H54 (cell line): ENCODE results near the gene ARL3.
"Not testable (repeated sequence)": the region's sequence is repeated elsewhere in the genome, so short reads cannot be mapped to it uniquely, and the experiment has no call there.

Experiments used
- DNase-seq: peaks from one replicate; pipeline ENCODE4 v3.0.0; 2011; ENCODE audit warnings: low spot score, mixed read lengths; ENCODE audit not compliant: insufficient read length
- FAIRE-seq: peaks from 3 replicates; lab custom pipeline; 2011; peaks lifted over from hg19 to GRCh38; lab: Jason Lieb, UNC
- POLR2A ChIP-seq: IDR thresholded peaks from 2 replicates; pipeline ENCODE4 v1.6.1; 2011; ENCODE audit warnings: low read depth, mild to moderate bottlenecking, low read length

ARL3 gene, protein sequence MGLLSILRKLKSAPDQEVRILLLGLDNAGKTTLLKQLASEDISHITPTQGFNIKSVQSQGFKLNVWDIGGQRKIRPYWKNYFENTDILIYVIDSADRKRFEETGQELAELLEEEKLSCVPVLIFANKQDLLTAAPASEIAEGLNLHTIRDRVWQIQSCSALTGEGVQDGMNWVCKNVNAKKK

DNA sequence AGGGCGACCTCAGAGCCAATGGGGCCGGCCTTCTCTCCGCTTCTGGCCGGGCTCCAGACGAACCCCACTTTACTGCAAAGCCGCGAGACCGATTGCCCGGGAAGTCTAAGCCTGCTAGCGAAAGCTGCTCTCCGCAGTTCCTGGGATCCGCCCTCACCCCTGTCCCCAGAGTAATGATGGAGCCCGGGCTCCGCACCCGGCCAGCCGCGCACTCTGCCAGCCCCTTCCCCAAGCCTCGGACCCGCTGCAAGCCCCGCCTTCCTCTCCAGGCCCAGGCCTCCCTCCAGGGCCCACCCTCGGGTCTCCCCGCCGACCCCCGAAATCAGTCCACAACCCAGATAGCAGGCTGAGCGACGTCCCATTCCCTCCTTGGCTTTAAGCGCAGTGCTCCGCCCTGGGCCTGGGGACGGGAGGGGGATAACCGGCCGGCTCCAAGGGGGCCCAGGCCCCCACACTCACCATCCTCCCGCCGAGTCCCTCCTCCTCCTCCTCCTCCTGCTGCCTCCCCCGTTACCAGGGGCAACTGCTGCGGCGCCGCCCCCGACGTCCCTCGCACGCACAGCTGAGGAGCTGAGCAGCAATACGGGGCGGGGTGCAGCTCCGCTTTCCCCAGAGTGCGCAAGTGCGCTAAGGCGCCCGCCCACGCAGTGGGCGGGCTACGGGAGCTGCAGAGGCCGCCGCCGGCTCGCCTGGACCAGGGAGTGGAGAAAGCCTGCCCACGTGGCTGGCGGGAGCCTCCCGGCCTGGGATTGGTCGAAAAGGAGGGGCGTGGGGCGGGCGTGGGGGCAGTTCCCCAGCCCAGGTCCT, at the start of gene ARL3:
Gene ARL3 (minus strand): TSS at position 584 of the 807 bp plus-strand sequence. CDS start 122 bp downstream, at position 462.
- peak; percentile 46 for TF ChIP-seq POLR2A
- FAIRE-seq (peak; percentile 6), DNase-seq (peak; percentile 93)

DNA sequence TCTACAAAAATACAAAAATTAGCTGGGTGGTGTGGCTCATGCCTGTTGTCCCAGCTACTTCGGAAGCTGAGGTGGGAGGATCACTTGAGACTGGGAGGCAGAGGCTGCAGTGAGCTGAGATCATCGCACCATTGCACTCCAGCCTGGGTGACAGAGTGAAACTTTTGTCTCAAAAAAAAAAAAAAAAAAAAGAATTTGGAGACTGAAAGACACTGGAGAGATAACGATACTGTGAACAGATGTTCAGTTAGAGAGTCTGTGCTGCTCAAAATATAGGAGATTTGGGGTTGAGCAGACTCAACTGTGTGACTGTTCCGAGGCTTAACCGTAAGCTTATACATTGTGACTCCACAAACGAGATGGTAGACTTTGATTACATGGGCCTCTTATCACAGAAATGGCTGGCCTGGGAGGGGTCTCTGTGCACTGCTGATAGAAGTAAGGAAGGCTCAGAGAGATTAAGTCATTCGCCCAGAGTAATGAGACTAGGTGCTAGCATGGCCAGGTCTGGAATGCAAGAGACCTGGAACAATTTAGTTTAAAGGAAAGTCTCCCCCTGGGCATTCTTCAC, 48.9 kb upstream of the ARL3 start:
- no peak for FAIRE-seq
- no peak for DNase-seq
- TF ChIP-seq POLR2A, result no peak

DNA sequence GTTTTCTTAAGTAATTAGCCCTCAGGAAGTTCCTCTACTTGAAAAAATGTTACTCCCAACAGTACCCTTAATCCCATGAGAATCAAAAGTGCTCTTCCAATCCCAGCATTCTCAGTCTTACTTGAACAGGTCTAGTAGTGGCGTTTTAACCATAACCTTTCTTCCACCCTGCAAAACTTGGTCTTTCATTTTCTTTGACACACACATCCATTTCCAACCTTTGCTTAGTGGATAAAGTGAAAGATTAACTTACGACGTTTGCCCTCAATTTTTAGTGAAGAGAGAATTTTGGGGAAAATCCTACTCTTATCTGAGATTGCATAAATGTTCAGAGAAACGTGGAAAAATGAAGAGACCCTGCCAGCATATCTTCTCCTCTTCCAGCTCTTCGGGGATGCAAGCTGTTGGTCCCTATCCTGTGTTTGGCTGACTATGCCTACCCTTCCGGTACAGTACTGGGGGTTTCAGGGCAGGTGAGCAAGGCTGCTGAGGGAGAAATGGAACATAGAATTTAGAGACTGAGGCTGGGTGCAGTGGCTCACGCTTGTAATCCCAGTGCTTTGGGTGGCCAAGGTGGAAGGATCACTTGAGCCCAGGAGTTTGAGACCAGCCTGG, 48.3 kb upstream of the ARL3 start:
- no peak for FAIRE-seq
- DNase-seq, result no peak

DNA sequence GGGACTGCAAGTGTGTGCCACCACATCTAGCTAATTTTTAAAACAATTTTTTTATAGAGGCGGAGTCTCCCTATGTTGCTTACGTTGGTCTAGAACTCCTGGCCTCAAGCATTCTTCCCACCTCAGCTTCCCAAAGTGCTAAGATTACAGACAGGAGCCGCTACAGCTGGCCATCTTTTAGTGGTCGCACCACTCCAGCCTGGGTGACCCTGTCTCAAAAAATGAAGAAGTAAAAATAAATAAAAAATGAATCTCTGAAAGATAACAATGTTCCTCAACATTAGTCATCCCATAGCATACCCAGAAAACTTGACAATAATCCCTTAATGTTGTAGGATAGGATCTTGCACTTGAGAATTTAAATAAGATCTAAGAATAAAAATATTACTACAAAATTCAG, 47.8 kb upstream of the ARL3 start:
- TF ChIP-seq POLR2A, result no peak
- FAIRE-seq, result no peak
- no peak for DNase-seq

More for the DNA sequence above, 48.3 kb upstream of the ARL3 start:
- TF ChIP-seq POLR2A, result no peak

DNA sequence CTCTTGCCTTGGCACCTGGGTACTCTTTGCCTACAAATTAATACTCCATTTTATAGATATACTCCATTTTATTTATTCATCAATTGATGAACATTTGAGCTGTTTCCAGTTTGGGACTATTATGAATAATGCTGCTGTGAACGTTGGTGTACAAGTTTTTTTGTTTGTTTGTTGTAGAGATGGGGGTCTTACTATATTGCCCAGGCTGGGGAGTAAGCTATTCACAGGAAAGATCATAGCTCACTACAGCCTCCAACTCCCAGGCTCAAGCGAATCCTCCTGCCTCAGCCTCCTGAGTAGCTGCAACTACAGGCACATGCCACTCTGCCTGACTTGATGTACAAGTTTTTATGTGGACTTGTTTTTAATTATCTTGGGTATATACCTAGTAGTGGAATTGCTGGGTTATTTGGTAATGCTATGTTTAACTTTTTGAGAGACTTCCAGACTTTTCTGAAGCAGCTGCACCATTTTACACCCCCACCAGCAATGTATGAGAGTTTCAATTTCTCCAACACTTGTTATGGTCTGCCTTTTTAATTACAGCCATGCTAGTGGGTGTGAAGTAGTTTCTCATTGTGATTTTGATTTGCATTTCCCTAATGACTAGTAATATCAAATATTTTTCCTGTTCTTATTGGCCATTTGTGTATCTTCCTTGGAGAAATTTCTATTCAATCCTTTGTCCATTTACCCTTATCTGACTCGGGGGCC, 45.5 kb upstream of the ARL3 start:
- TF ChIP-seq POLR2A, result no peak
- FAIRE-seq, result no peak
- DNase-seq, result no peak

DNA sequence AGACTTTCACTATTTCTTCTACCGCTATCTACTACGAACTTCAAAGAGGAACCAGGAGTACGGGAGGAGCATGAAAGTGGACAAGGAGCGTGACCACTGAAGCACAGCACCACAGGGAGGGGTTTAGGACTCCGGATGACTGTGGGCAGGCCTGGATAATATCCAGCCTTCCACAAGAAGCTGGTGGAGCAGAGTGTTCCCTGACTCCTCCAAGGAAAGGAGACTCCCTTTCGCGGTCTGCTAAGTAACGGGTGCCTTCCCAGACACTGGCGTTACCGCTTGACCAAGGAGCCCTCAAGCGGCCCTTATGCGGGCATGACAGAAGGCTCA, 44.7 kb upstream of the ARL3 start:
- not testable (repeated sequence) for FAIRE-seq, DNase-seq

DNA sequence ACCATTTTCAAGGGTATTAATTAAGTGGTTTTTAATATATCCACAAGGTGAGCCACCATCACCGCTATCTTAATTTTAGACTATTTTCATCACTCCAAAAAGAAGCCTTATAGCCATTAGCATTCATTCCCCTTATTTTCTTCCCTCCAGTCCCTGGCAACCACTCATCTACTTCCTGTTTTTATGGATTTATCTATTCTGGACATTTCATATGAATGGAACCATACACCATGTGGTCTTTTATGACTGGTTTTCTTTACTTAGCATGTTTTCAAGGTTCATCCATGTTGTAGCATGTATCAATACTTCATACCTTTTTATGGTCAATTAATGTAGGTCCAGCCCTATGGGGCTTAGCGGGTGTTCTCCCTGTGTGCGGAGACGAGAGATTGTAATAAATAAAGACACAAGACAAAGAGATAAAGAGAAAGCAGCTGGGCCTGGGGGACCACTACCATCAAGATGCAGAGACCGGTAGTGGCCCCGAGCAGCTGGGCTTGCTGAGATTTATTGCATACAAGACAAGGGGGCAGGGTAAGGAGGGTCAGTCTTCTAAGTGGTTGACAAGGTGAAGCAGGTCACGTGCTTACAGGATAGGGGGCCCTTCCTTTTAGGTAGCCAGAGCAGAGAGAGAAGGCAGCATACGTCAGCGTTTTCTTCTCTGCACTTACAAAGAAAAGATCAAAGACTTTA, 44.2 kb upstream of the ARL3 start:
- no peak for DNase-seq
- no peak for TF ChIP-seq POLR2A
- no peak for FAIRE-seq

DNA sequence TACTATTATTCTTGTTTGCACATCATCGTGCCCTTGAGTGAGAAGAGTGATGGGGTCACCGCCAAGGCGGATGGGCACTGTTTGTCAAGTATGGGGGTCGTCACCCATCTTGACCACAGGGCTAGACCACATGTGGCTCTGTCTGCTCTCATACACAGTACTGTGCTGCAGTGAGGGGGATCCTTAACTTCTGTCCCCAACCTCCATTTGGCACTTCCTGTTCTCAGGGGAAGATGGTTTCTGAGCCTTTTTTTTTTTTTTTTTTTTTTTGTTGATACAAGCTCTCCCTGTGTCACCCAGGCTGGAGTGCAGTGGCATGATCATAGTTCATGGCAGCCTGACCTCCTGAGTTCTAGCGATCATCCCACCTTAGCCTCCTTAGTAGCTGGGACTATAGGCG, 43.1 kb upstream of the ARL3 start:
- TF ChIP-seq POLR2A, result no peak
- FAIRE-seq (no peak), DNase-seq (no peak)

DNA sequence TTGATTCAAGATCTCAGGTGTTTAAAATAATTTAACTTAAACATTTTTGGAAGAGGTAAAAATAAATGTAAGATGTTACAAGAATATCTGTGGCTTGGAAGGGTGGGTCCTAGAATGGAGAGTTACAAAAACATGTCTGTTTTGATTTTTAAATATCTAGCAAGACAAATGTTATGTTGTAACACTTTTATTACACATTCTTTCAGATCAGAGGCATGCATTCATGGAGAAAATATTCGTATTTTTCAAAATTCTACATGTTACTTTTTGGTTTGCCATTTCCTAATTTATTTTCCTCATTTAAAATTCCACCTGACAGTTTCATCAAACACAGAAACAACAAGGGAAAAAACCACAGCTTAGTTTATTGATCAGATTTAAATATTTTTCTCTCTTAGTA, 39.5 kb upstream of the ARL3 start:
- DNase-seq (no peak), FAIRE-seq (no peak)

DNA sequence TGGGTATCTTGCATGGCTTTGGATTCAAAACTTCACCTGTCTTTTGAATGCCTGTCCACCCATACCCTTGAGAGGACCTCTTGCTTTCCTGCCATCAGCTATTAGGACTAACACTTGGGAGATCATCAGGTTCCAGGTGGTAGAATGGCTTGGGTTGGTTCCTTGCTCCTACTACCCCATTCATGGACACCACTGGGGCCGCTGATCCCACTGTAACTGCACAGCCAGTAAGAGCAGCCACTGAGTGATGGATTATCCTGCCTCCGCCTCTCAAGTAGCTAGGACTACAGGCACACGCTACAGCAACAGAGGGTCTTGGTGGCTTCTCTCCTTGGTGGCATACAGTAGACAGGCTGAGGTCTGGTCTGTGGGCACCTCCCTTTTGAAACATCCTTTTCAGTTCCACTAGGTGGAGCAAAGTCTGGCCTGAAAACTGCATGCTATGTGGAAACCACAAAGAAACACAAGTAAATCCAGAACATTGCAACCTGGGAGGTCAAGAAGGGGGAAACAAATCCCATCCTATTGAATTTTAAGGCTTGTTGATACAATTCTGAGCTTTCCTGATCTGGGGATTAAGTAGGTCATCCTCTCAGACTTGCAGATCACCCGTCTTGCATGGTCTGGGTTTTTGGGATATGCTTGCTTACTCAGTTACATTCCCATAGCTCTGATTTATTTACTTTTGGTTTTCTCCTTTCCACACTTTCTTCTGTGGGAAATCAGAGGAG, 38.9 kb upstream of the ARL3 start:
- DNase-seq (no peak), FAIRE-seq (no peak)
- no peak for TF ChIP-seq POLR2A

More for the DNA sequence above, 39.5 kb upstream of the ARL3 start:
- TF ChIP-seq POLR2A, result no peak

DNA sequence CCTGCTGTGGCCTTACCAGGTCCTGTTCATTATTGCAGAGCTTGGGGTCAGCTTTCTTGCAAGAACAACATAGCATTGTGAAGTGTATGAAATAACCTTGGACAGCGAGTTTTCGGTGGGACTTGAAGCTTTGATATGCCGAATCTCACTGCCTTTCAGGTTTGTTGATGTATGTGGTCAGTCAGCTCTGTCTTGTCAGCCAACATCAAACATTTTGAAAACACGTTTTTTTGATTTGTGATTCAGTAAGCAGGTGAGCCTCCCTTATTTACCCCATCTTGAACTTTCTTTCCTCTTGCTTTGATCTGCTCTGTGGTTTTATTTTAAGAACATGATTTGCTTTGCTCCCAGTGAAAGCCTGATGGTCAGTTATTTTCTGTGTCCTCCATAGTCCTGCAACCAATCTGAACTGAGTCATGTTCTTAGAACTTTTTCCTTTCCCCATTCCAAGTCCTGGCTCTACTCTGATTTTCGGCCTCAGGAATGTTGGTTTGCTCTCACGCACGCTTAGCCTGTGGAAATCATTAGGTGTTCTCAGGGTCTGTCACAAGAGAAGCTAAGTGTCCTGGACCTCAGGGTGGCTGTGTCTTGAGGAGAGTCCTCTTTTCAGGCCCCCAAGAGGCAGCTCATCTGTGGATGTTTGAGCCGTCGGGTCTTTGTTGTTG, 38.2 kb upstream of the ARL3 start:
- FAIRE-seq, result no peak
- no peak for DNase-seq

DNA sequence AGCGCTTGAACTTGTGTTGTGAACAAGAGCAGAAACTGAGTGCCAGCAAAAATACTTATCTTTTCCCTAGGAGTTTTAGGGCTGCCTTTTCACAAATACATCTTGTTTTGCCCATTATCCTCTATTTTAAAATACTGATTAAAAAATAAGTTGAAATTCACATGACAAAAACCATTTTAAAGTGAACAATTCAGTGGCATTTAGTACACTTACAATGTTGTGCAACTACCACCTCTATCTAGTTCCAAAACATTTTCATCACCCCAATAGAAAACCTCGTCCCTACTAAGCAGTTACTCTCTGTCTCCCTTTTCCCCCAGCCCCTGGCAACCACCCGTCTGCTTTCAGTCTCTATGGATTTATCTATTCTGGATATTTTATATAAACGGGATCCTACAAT, 31.0 kb upstream of the ARL3 start:
- DNase-seq, result no peak
- TF ChIP-seq POLR2A, result no peak
- no peak for FAIRE-seq

More for the DNA sequence above, 38.2 kb upstream of the ARL3 start:
- no peak for TF ChIP-seq POLR2A
